CD4-positive, alpha-beta memory T cell (primary cell): ENCODE measurements around the gene C6orf62. TPM values are rescaled to one million over a fixed set of nuclear protein-coding genes. Genes with fewer than 3 reads are reported as not detected.
A peak's percentile ranks its signal among the peaks of the same experiment; 100 is the strongest.
"Not testable (repeated sequence)": the region's sequence is repeated elsewhere in the genome, so short reads cannot be mapped to it uniquely, and the experiment has no call there.

Source experiments
- CTCF ChIA-PET: fragments of 350-600 bp; sonication (Branson Sonifier 250); formaldehyde crosslinking; loops from one replicate; lab custom pipeline; 2021; ENCODE audit warnings: inconsistent platforms; ENCODE audit not compliant: partially characterized antibody; lab: Charles Lee
- POLR2A ChIA-PET: fragments of 350-600 bp; sonication (Branson Sonifier 250); formaldehyde crosslinking; loops from one replicate; lab custom pipeline; 2021; ENCODE audit not compliant: partially characterized antibody; lab: Charles Lee
- DNase-seq, 5 donors: peaks; one replicate each; pipeline versions ENCODE4 v3.0.0 to v3.0.0-alpha.2; 2020 to 2022; ENCODE audit warnings: mixed read lengths in 1 of 5
- H3K27ac ChIP-seq: one replicate; pipeline ENCODE4 v1.7.0; 2013; ENCODE audit warnings: low read depth, low read length
- H3K27me3 ChIP-seq: 2 replicates; pipeline ENCODE4 v1.7.0; 2013; ENCODE audit warnings: mild to moderate bottlenecking, low read length, moderate library complexity; ENCODE audit not compliant: insufficient read depth
- H3K36me3 ChIP-seq: 2 replicates; pipeline ENCODE4 v1.7.0; 2013; ENCODE audit warnings: mild to moderate bottlenecking, low read length, moderate library complexity; ENCODE audit not compliant: insufficient read depth
- H3K4me1 ChIP-seq: 2 replicates; pipeline ENCODE4 v1.7.0; 2013; ENCODE audit warnings: mild to moderate bottlenecking, low read length, moderate library complexity; ENCODE audit not compliant: insufficient read depth
- H3K4me3 ChIP-seq, 2 donors: one replicate each; pipeline ENCODE4 v1.7.0; 2013; ENCODE audit warnings: low read length in 2 of 2, mild to moderate bottlenecking in 1 of 2
- H3K9me3 ChIP-seq, 2 donors: one replicate each; pipeline ENCODE4 v1.7.0; 2013; ENCODE audit warnings: low read length in 2 of 2, control low read depth in 1 of 2; ENCODE audit not compliant: control insufficient read depth in 1 of 2
- H3K27ac Mint-ChIP-seq, 7 donors: one replicate each; pipeline ENCODE4 v1.8.0; 2020 to 2021; ENCODE audit warnings: mixed read lengths in 7 of 7, mild to moderate bottlenecking in 6 of 7, inconsistent platforms in 3 of 7, moderate library complexity in 3 of 7
- H3K27me3 Mint-ChIP-seq, 2 donors: one replicate each; pipeline ENCODE4 v1.8.0; 2020 to 2021; ENCODE audit warnings: mixed read lengths in 2 of 2
- H3K36me3 Mint-ChIP-seq, 2 donors: one replicate each; pipeline ENCODE4 v1.8.0; 2020 to 2021; ENCODE audit warnings: mixed read lengths in 2 of 2, inconsistent platforms in 1 of 2, mild to moderate bottlenecking in 1 of 2
- H3K4me1 Mint-ChIP-seq, 4 donors: one replicate each; pipeline ENCODE4 v1.8.0; 2020 to 2021; ENCODE audit warnings: mixed read lengths in 4 of 4, mild to moderate bottlenecking in 1 of 4
- H3K4me3 Mint-ChIP-seq, 8 donors: one replicate each; pipeline ENCODE4 v1.8.0; 2020 to 2021; ENCODE audit warnings: mixed read lengths in 8 of 8, mild to moderate bottlenecking in 7 of 8, moderate library complexity in 6 of 8, inconsistent platforms in 3 of 8
- H3K9me3 Mint-ChIP-seq, 8 donors: one replicate each; pipeline ENCODE4 v1.8.0; 2020 to 2021; ENCODE audit warnings: mixed read lengths in 8 of 8, mild to moderate bottlenecking in 5 of 8, inconsistent platforms in 3 of 8, moderate library complexity in 1 of 8
- intact Hi-C: fragments of 100-400 bp; cut with micrococcal nuclease; formaldehyde crosslinking; loops from one replicate; pipeline ENCODE4 v1.15.1; 2023
- polyA plus RNA-seq, 2 donors: library from polyadenylated mRNA; unstranded; fragments of 300-500 nt; fragmentation: Illumina TruSeq; gene quantifications; one replicate each; pipeline ENCODE4 v1.2.3, GENCODE V29; 2021
- total RNA-seq, 2 experiments: library from RNA; stranded (reverse); gene quantifications; one replicate each; pipeline ENCODE4 v1.2.3, GENCODE V29; 2021

C6orf62 gene
- total and polyA plus RNA-seq, 4 experiments from 2014 or later = 90.1 to 176 (median 149) TPM

DNA sequence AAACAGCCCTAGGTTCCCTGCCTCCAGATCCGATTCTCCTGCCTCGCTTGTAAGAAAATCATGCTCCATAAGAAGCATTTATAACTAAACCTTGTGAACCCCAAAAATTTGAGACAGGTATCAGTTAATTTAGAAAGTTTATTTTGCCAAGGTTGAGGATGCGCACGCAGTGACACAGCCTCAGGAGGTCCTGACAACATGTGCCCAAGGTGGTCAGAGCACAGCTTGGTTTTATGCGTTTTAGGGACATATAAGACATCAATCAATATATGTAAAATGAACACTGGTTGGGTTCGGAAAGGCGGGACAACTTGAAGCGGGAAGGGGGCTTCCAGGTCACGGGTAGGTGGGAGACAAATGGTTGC lies 50.0 kb downstream of the C6orf62 start:
- Mint-ChIP-seq H3K27me3 (no peaks in the 10 kb centered on the region), H3K27ac (peak overlapping the region in 2 of 7 donors; percentile 22 to 68), H3K4me3 (peak overlapping the region; percentile 9 to 99 (median 48)), H3K36me3 (peaks cover 15 to 31% of the 10 kb centered on the region in 2 donors), H3K9me3 (peaks cover 0 to 9% (median 3%) of the 10 kb centered on the region in 8 donors), H3K4me1 (peaks cover 24 to 52% (median 36%) of the 10 kb centered on the region in 4 donors)
- H3K27ac ChIP-seq = no peak overlapping the region
- H3K4me1 ChIP-seq = peaks cover 33% of the 10 kb centered on the region
- H3K9me3 ChIP-seq = no peaks in the 10 kb centered on the region
- peaks cover 3% of the 10 kb centered on the region for H3K36me3 ChIP-seq
- no peak overlapping the region for H3K4me3 ChIP-seq
- DNase-seq = no peak
- no peaks in the 10 kb centered on the region for H3K27me3 ChIP-seq
- POLR2A ChIA-PET = no interaction called here
- intact Hi-C loops = loop anchor here (5.0 to 10.0 kb wide), 2 partner anchors 33 to 174 kb away; partner anchors contain the start of gene ALDH5A1
- CTCF ChIA-PET = interaction anchor here (1.6 kb wide), 1 partner anchor 84 kb away, joined by 3 read pairs; no protein-coding TSS in a partner anchor

GRCh38 chr6:24668066-24668996 lies 50.6 kb downstream of the C6orf62 start:
- Mint-ChIP-seq H3K27ac (peak overlapping the region in 5 of 7 donors; percentile 22 to 99 (median 57)), H3K36me3 (peaks cover 22 to 37% of the 10 kb centered on the region in 2 donors), H3K4me3 (peak overlapping the region; percentile 74 to 100 (median 99)), H3K4me1 (peaks cover 29 to 58% (median 40%) of the 10 kb centered on the region in 4 donors)
- not testable (repeated sequence) for H3K27me3 Mint-ChIP-seq, H3K9me3 Mint-ChIP-seq, H3K36me3 ChIP-seq, H3K27ac ChIP-seq, H3K4me3 ChIP-seq, H3K9me3 ChIP-seq, H3K27me3 ChIP-seq
- intact Hi-C loops = loop anchor here (5.0 to 10.0 kb wide), 2 partner anchors 34 to 174 kb away; partner anchors contain the start of gene ALDH5A1
- H3K4me1 ChIP-seq = peaks cover 40% of the 10 kb centered on the region
- ChIA-PET CTCF (interaction anchor here (1.6 to 3.9 kb wide), 2 partner anchors 84 to 86 kb away, joined by 3 to 36 read pairs; no protein-coding TSS in a partner anchor), POLR2A (interaction anchor here (3.5 kb wide), 1 partner anchor 54 kb away, joined by 31 read pairs; no protein-coding TSS in a partner anchor)
- DNase-seq = peak in 1 of 5 donors; percentile 12

DNA sequence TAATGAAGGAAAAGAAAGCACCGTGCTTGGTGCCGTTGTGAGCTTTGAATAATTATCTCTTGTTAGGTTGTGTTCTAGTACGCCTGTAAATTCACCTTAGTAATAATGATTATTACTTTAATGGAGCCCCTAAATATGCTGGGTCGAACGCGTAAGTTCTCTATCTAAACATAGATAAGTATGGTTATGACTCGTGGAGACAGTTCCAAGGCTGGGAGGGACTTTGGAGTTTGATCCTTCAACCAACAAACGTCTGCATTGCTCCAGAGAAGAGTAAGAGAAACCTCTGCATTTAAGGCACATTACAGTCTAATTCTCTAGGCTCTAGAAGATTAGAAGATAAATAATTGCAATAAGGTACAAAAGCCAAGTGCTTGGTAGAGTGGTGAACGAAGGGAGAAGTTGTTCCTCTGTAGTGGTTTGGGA lies 51.6 kb downstream of the C6orf62 start:
- POLR2A ChIA-PET = interaction anchor here (0.7 to 3.5 kb wide), 15 partner anchors 10 to 1354 kb away, joined by 3 to 45 read pairs (median 5); partner anchors contain the start of genes ALDH5A1, C6orf62, GMNN and KIAA0319
- Histone ChIP-seq H3K27ac (peak overlapping the region; percentile 86), H3K4me1 (peaks cover 43% of the 10 kb centered on the region), H3K4me3 (peak overlapping the region; percentile 79 to 92), H3K9me3 (no peaks in the 10 kb centered on the region), H3K27me3 (no peaks in the 10 kb centered on the region), H3K36me3 (peaks cover 14% of the 10 kb centered on the region)
- Mint-ChIP-seq H3K27ac (peak overlapping the region; percentile 95 to 100 (median 98)), H3K27me3 (no peaks in the 10 kb centered on the region), H3K4me1 (peaks cover 32 to 68% (median 49%) of the 10 kb centered on the region in 4 donors), H3K4me3 (peak overlapping the region; percentile 96 to 100 (median 99)), H3K9me3 (peaks cover 0 to 8% (median 3%) of the 10 kb centered on the region in 8 donors), H3K36me3 (peaks cover 28 to 46% of the 10 kb centered on the region in 2 donors)
- no peak for DNase-seq
- CTCF ChIA-PET = interaction anchor here (2.2 to 3.9 kb wide), 2 partner anchors 30 to 85 kb away, joined by 6 to 36 read pairs; no protein-coding TSS in a partner anchor
- intact Hi-C loops = loop anchor here (2.0 to 10.0 kb wide), 3 partner anchors 35 to 173 kb away; partner anchors contain the start of genes ALDH5A1 and GMNN

DNA sequence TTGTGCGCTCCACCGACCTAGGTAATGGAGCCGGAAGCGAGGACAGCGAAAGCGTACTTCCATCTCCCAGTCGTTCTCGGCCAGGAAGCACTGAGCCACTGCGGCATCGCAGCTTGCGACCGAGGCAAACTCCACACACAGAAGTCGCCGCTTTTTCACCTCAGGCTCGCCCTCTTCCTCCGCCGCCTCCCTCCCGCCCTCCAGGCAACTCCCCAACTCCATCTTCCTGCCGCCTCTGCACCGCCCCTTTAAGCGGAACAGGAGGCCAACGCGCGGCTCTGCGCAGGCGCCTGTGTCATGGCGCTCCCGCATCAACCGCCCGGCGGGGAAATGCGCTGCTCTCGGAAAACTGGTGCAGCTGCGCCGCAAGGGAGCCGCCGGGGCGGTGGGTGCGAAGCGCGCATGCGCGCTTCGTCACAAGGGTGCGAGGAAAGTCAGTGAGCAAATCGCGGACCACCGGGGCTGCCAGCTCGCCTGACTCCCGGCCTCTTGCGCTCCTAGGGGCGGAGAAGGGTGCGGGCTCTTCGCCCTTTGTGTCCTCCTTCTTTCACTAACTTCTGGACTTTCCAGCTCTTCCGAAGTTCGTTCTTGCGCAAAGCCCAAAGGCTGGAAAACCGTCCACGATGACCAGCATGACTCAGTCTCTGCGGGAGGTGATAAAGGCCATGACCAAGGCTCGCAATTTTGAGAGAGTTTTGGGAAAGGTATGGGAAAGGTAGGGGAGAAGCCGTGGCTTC lies 52.1 kb downstream of the C6orf62 start, which contains the start of the genes ACOT13 and TDP2:
ACOT13 (plus strand) TSS at position 437 of the 737 bp plus-strand sequence; CDS start at position 624, 187 bp downstream.
TDP2 (minus strand) TSS at position 259 of the 737 bp plus-strand sequence; CDS start at position 222, 37 bp downstream.
- no peaks in the 10 kb centered on the region for H3K9me3 ChIP-seq
- peak within 1 kb of the TSS; percentile 95 to 100 (median 98) for H3K27ac Mint-ChIP-seq
- H3K36me3 ChIP-seq = peaks cover 14% of the 10 kb centered on the region
- H3K4me3 Mint-ChIP-seq = peak within 1 kb of the TSS; percentile 96 to 100 (median 99)
- H3K4me1 Mint-ChIP-seq = peaks cover 34 to 73% (median 51%) of the 10 kb centered on the region in 4 donors
- ChIA-PET CTCF (interaction anchor here (1.2 to 3.9 kb wide), 3 partner anchors 31 to 88 kb away, joined by 3 to 36 read pairs (median 6); no protein-coding TSS in a partner anchor), POLR2A (interaction anchor here (0.7 to 3.5 kb wide), 19 partner anchors 9 to 1354 kb away, joined by 3 to 45 read pairs (median 5); partner anchors contain the start of genes ALDH5A1, C6orf62, GMNN and KIAA0319)
- H3K27me3 Mint-ChIP-seq = no peaks in the 10 kb centered on the region
- H3K9me3 Mint-ChIP-seq = peaks cover 0 to 8% (median 3%) of the 10 kb centered on the region in 8 donors
- H3K4me3 ChIP-seq = peak within 1 kb of the TSS; percentile 79 to 97
- H3K27ac ChIP-seq = peak within 1 kb of the TSS; percentile 86
- H3K4me1 ChIP-seq = peaks cover 43% of the 10 kb centered on the region
- no peaks in the 10 kb centered on the region for H3K27me3 ChIP-seq
- H3K36me3 Mint-ChIP-seq = peaks cover 34 to 51% of the 10 kb centered on the region in 2 donors
- intact Hi-C loops = loop anchor here (1.0 to 10.0 kb wide), 5 partner anchors 21 to 172 kb away; partner anchors contain the start of genes ALDH5A1, GMNN and KIAA0319
- DNase-seq = peak; percentile 97 to 98 (median 98)

- H3K9me3 ChIP-seq = no peaks in the 10 kb centered on the region
- Mint-ChIP-seq H3K4me1 (peaks cover 39 to 80% (median 55%) of the 10 kb centered on the region in 4 donors), H3K27ac (peak overlapping the region; percentile 95 to 100 (median 98)), H3K4me3 (peak overlapping the region; percentile 96 to 100 (median 99)), H3K36me3 (peaks cover 34 to 58% of the 10 kb centered on the region in 2 donors), H3K9me3 (peaks cover 0 to 8% (median 2%) of the 10 kb centered on the region in 8 donors), H3K27me3 (no peaks in the 10 kb centered on the region)
- no peaks in the 10 kb centered on the region for H3K27me3 ChIP-seq
- peak overlapping the region; percentile 79 to 97 for H3K4me3 ChIP-seq
- ChIA-PET CTCF (interaction anchor here (1.2 to 3.9 kb wide), 3 partner anchors 31 to 88 kb away, joined by 3 to 36 read pairs (median 6); no protein-coding TSS in a partner anchor), POLR2A (interaction anchor here (0.7 to 3.5 kb wide), 17 partner anchors 9 to 472 kb away, joined by 3 to 45 read pairs (median 6); partner anchors contain the start of genes ALDH5A1, C6orf62, GMNN and KIAA0319)
- H3K4me1 ChIP-seq = peaks cover 43% of the 10 kb centered on the region
- DNase-seq = no peak
- peak overlapping the region; percentile 86 for H3K27ac ChIP-seq
- H3K36me3 ChIP-seq = peaks cover 14% of the 10 kb centered on the region
- intact Hi-C loops = loop anchor here (1.0 to 10.0 kb wide), 5 partner anchors 20 to 171 kb away; partner anchors contain the start of genes ALDH5A1, GMNN and KIAA0319
These were observed 52.8 kb downstream of the C6orf62 start for GRCh38 chr6:24666097-24666640.
